Posterior cingulate gyrus (tissue), 11 donors: ENCODE measurements around the gene CELF2.
A peak's percentile ranks its signal among the peaks of the same experiment; 100 is the strongest.

Experiments used
- DNase-seq, 10 donors: peaks; one replicate each; pipeline versions ENCODE4 v3.0.0 to v3.0.0-alpha.2; 2020 to 2021; ENCODE audit warnings: mixed read lengths in 3 of 10
- intact Hi-C: fragments of 100-400 bp; cut with DNase I; formaldehyde crosslinking; loops from one replicate; pipeline ENCODE4 v1.15.1; 2023

The CELF2 gene

DNA sequence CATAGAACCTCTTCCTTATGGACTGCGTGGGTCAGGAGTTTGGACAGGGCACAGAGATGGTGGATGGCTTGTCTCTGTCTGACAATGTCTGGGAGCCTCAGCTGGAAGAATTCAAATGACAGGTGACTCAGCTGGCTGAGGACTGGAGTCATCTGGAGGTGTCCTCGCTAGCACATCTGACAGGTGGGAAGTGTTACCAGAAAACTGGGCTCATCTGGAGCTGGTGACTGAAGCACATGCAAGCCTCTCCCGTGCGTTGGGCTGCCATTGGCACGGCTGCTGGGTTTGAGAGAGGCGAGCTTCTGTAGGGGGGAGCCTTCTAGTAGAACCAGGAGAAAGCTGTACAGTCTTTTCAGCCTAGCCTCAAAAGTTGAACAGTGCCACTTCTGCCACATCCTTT, 71.0 kb downstream of the CELF2 start:
- DNase-seq = peak in 7 of 10 donors; percentile 23 to 92 (median 73)
- intact Hi-C loops = no loop called here

DNA sequence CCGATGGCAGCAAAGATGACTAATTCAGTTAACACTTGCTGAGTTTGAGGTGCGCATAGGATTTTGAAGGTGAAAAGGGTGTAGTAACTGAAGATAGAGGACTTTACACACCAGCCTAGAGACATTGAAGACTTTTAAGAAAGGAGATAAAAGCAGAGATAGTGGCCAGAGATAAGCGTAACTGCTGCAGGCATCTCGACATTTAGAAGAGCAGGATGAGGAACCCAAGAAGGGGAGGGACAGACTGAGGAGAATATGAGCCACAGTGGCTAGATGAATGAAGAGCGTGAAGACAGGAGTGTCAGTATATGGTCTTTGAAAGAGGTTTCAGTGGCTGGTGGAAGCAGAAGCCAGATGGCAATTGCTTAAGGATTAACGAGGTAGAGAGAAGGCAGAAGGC, 71.6 kb downstream of the CELF2 start:
- intact Hi-C loops = no loop called here
- no peak for DNase-seq

DNA sequence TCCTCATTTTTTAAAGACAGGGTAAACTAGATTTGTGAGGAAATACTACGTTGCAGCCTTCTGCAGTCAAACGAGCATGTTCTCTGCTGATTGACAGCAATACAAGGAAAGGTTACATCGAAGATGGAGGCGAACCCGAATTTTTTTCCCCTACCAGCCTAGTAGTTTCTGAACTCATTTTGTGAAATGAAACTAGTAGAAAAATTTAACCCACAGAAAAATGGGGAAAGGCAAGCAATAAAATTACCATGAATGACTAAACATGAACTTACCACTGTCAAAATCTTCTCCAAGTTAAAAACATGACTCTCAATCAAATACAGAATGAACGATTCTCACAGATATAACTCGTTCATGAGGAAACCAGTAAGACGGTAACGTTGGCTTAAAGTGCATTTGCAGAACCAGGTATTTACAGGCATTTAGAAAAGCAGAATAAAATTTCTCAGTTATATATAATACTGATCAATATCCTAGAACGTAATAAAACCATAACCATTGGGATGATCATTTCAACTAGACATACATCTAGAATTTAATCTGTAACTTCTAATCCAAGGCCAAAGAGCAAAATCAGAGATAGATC, 73.9 kb downstream of the CELF2 start:
- intact Hi-C loops = no loop called here
- DNase-seq = no peak

DNA sequence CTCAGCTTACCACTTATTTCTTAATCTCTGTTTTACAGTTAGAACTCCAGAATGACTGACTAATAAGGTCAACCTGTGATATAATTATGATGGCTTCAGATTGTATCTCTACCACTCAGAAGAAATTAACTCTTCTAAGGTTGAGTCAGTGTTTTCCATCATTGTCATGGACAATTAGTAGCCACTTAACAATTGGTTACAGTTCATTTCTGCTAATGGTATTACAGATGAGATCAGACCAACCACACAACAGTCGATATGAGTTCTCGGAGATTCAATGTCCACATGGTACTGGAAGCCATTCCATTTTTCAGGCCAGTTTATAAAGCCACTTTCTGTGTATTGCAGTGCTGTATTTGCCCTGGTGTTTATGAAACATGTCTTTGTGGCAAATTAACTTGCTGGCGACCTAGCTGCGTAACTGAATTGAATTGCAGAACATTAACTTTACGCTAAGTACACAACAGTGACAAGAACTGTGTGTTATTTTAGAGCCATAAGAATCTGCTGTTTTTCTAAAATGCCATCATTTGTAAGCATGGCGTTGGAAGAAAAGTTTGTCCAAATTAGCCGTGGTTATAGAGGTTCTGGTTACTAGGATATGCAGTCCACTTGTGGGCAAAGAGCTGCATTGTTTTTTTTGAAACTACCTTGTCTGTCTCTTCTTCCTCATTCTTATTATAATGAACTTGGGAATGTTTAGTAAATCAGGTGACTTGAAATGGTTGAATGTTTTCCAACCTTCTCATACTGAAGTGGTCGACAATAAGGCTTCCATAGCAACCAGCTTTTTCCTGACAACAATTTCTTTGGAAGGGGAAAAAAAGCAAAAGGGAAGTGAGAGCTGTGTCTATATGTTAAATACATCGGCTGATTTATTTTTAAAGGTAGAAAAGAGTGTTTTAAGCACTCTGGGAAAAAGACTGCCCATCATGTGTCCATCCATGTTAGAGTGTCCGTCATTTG, 76.4 kb downstream of the CELF2 start:
- no peak for DNase-seq
- intact Hi-C loops = no loop called here

GRCh38 chr10:11095374-11095801, 77.7 kb downstream of the CELF2 start:
- peak in 1 of 10 donors; percentile 79 for DNase-seq
- intact Hi-C loops = no loop called here

DNA sequence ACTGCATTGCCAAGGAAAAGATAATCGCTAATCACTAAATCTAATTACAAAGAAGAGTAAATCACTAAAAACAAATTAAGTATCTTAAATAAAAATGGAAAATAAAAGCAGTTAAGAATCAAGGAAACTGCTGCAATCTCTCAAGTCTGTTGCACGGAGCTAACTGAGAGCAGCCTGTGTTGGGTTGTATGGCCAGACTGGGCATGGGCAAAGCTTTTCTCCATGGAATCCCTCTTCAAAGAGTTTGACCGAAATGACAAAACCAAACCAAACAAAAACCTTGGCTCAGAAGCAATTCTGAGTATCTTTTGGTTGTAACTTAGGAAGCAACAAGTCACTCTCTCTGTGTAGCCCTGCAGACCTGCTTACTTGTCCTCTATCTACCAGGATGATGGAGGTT, 78.8 kb downstream of the CELF2 start:
- DNase-seq = no peak
- intact Hi-C loops = no loop called here

DNA sequence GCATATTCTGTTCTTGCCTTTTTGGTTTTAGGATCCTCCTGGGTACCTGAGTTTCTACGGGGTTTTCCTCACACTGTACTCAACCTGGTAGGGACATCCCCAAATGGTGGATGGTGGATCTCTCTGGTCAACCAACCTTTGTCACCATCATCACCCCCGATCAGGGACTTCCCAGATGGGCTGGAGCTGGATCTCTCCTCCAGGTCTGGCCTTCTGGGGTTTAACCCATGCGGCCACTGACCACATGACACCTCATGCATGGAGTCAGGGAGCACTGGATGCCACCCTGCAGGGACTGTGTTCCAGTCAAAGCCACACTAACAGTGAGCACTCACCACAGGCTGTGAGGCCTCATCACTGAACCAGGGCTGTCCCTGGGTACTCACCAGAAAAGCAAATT, 80.0 kb downstream of the CELF2 start:
- no peak for DNase-seq

DNA sequence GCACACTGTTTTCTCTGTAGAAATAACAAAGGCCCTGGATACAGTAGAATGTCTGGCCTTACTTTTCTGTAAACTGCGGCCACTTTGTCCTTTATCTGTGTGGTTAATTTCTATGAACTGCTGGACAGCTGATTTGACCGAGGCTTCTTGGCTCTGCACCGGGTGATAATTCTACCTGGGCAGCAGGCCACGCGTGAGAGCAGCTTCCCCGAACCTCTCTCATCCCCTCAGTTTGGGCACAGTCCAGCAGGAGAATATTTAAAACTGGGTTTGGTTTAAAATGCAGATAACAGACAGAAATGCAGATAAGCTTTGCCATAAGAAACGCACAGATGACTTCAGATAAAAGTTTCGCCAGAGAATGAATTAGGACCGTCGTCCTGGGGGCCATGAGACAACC, 81.0 kb downstream of the CELF2 start:
- intact Hi-C loops = no loop called here
- no peak for DNase-seq

More for the DNA sequence above, 80.0 kb downstream of the CELF2 start:
- intact Hi-C loops = no loop called here

GRCh38 chr10:11104772-11105675, 87.4 kb downstream of the CELF2 start:
- intact Hi-C loops = no loop called here
- no peak for DNase-seq

GRCh38 chr10:11105676-11106004, 88.0 kb downstream of the CELF2 start:
- DNase-seq = no peak
- intact Hi-C loops = no loop called here

GRCh38 chr10:11106621-11107374, 89.1 kb downstream of the CELF2 start:
- DNase-seq = peak in 1 of 10 donors; percentile 70
- intact Hi-C loops = no loop called here

GRCh38 chr10:11107948-11108347, 90.3 kb downstream of the CELF2 start:
- no peak for DNase-seq

DNA sequence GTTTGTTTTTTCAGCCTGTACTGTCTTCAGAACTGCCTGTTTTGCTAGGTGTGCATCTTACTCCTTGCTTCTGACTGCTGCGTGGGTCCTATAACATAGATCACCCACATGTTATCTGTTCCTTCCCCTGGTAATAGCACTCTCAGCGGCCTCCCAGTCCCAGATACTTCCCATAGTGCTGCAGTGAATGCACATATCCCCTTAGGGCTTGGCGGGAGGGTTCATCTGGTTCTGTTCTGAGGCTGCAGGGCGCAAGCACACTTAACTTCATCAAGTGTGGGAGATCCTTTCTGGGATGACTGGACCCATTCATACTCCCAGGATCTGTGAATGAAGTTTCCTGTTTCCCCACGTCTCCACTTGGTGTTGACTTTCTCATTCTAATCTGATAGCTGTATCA, 90.7 kb downstream of the CELF2 start:
- intact Hi-C loops = no loop called here
- DNase-seq = no peak

More at GRCh38 chr10:11107948-11108347, 90.3 kb downstream of the CELF2 start:
- intact Hi-C loops = no loop called here

DNA sequence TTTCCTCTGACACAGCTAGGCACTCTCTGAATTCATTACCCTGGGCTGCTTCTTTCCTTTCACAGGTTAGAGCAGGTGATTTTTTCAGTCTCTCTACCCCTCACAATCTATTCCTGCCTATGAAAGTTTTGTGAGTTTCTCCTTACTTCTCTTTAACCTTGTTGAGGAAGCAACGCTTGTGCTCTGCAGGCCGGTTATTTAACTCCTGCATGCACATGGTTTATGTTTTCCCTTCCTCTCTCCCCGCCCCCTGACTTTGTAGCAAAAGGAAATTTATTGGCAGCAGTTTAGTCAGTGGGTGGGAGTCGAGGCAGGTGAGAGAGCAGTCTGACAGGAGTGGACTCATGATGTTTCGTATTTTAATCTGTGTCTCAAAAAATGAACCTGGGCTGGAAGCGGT, 91.9 kb downstream of the CELF2 start:
- no peak for DNase-seq
- intact Hi-C loops = no loop called here

DNA sequence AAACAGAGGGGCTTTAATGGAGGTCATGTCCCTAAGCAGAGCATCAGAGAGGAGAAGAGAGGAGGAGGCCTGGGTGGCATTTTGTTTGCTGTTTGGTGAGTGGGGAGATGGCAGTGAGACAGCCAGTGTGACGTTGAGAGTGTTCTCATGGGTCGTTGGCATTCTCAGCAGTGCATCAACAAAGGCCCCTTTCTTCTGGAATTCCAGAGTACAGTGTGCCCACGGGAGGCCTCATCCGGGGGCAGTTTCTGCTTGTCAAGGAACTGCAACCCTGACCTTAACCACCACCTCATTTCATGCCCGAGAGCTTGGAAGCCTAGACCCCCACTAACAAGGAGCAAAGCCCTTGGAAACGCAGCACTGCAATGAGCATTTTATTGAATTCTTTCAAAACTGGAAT, 92.9 kb downstream of the CELF2 start:
- intact Hi-C loops = no loop called here
- DNase-seq = peak in 3 of 10 donors; percentile 19 to 63 (median 28)

DNA sequence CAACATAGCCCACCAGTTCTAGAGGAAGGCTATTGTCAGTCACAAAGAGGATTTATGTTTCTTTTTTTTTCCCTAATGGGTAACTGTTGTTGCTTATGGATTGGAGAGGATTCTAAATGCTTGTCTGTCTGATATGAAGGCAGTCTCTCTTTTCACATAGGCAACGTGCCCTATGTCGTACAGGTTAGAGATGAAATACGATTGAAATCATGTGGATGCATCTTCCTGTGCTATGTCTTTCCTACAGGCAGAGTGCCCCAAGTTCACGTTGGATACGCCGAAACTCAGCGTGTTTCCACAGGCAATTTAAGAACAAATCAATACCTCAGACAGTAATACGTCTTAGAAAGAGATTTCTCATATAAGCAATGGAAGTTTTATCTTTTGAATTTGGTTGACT, 93.8 kb downstream of the CELF2 start:
- intact Hi-C loops = no loop called here
- no peak for DNase-seq

DNA sequence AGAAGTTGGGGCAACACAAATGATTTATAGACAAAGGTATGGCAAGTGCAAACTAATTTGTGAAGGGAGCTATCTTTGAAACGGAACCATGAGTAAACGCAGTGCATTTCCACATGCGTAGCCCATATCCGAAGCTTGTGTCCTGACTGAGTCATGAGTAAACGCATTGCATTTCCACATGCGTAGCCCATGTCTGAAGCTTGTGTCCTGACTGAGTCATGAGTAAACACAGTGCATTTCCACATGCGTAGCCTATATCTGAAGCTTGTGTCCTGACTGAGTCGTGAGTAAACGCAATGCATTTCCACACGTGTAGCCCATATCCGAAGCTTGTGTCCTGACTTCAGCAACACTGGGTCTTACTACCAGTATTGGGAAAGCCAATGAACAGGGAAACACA, 95.0 kb downstream of the CELF2 start:
- DNase-seq = no peak
- intact Hi-C loops = no loop called here

- DNase-seq = no peak
- intact Hi-C loops = no loop called here
Measured at GRCh38 chr10:11113156-11113555, 95.5 kb downstream of the CELF2 start.

GRCh38 chr10:11114269-11114668, 96.6 kb downstream of the CELF2 start:
- no peak for DNase-seq
- intact Hi-C loops = no loop called here

GRCh38 chr10:11115337-11115736, 97.7 kb downstream of the CELF2 start:
- intact Hi-C loops = no loop called here
- DNase-seq = no peak
